PFSK-1 (cell line): ENCODE results near the gene NDUFC2.

ENCODE experiments used
- FOXP2 ChIP-seq: optimal IDR thresholded peaks from 2 replicates; pipeline ENCODE3; 2011; ENCODE audit warnings: borderline replicate concordance, control low read depth, inconsistent platforms; ENCODE audit not compliant: insufficient read depth; ENCODE audit errors: extremely low read length, extremely low read depth
- POLR2AphosphoS5 ChIP-seq: IDR thresholded peaks from 2 replicates; pipeline ENCODE4 v1.6.1; 2012; ENCODE audit warnings: low read depth, mild to moderate bottlenecking, control low read depth, low read length, moderate library complexity
- SIN3A ChIP-seq: IDR thresholded peaks from 2 replicates; pipeline ENCODE4 v1.6.1; 2012; ENCODE audit warnings: mild to moderate bottlenecking, low read length, moderate library complexity, borderline replicate concordance; ENCODE audit not compliant: insufficient read depth
- TAF1 ChIP-seq: IDR thresholded peaks from 2 replicates; pipeline ENCODE4 v1.6.1; 2012; ENCODE audit warnings: low read length, control low read depth, borderline replicate concordance; ENCODE audit not compliant: insufficient read depth
- TF ChIP-seq, protein P1 (sequence below), 2 experiments: IDR thresholded peaks; 2 replicates each; pipeline versions ENCODE4 v1.6.1 to v1.8.0; 2011 to 2012; ENCODE audit warnings: low read depth in 2 of 2, low read length in 2 of 2, control low read depth in 1 of 2, inconsistent platforms in 1 of 2, mild to moderate bottlenecking in 1 of 2, moderate library complexity in 1 of 2; ENCODE audit not compliant: insufficient read depth in 1 of 2

DNA sequence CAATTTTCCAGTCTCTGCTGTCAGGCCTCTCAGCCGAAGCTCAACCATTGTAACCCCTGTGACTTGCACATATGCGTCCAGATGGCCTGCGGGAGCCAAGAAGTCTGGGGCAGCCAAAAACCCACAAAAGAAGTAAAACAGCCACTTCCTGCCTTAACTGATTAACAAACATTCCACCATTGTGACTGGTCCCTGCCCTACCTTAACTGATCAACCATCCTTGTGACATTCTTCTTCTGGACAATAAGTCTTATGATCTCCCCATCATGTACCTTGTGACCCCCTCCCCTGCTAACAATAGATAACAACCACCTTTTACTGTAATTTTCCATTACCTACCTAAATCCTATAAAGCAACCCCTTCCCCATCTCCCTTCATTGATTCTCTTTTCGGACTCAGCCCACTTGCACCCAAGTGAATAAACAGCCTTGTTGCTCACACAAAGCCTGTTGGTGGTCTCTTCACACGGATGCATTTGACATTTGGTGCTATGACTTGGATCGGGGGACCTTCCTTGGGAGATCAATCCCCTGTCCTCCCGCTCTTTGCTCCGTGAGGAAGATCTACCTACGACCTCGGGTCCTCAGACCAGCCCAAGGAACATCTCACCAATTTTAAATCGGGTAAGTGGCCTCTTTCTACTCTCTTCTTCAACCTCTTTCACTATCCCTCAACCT is 1.3 kb upstream of the NDUFC2 start:
- no peak for TF ChIP-seq POLR2AphosphoS5
- TF ChIP-seq, protein P1, sequence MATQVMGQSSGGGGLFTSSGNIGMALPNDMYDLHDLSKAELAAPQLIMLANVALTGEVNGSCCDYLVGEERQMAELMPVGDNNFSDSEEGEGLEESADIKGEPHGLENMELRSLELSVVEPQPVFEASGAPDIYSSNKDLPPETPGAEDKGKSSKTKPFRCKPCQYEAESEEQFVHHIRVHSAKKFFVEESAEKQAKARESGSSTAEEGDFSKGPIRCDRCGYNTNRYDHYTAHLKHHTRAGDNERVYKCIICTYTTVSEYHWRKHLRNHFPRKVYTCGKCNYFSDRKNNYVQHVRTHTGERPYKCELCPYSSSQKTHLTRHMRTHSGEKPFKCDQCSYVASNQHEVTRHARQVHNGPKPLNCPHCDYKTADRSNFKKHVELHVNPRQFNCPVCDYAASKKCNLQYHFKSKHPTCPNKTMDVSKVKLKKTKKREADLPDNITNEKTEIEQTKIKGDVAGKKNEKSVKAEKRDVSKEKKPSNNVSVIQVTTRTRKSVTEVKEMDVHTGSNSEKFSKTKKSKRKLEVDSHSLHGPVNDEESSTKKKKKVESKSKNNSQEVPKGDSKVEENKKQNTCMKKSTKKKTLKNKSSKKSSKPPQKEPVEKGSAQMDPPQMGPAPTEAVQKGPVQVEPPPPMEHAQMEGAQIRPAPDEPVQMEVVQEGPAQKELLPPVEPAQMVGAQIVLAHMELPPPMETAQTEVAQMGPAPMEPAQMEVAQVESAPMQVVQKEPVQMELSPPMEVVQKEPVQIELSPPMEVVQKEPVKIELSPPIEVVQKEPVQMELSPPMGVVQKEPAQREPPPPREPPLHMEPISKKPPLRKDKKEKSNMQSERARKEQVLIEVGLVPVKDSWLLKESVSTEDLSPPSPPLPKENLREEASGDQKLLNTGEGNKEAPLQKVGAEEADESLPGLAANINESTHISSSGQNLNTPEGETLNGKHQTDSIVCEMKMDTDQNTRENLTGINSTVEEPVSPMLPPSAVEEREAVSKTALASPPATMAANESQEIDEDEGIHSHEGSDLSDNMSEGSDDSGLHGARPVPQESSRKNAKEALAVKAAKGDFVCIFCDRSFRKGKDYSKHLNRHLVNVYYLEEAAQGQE (IDR thresholded peaks at IDR 0.05; ENCODE audit: insufficient read depth in 1 of 2, low read depth in 2 of 2, low read length in 2 of 2), result no peak
- TF ChIP-seq TAF1, result no peak
- no peak for TF ChIP-seq FOXP2
- no peak for TF ChIP-seq SIN3A
